Left lobe of liver (tissue), 2 donors: ENCODE results near the gene MYO1C. TPM values are rescaled to one million over a fixed set of nuclear protein-coding genes. Genes with fewer than 3 reads are reported as not detected.
A peak's percentile ranks its signal among the peaks of the same experiment; 100 is the strongest.
"Not testable (repeated sequence)": the region's sequence is repeated elsewhere in the genome, so short reads cannot be mapped to it uniquely, and the experiment has no call there.

Experiments
- ATAC-seq: fragments of 200-7000 bp; cut with Tn5 transposase; one replicate; pipeline ENCODE4 v1.9.1; 2020; ENCODE audit warnings: mild to moderate bottlenecking, moderate library complexity
- DNase-seq: peaks from one replicate; pipeline ENCODE4 v3.0.0-alpha.2; 2020; ENCODE audit warnings: low spot score
- total RNA-seq: library from RNA; stranded (reverse); gene quantifications from one replicate; pipeline ENCODE4 v1.2.1, GENCODE V29; 2021
- donor health status: DM: no; HTN: no; CAD: no; lungs with moderate emphysema.
- donor health status: DM: no; HTN: yes; CAD: no.

MYO1C gene
- total RNA-seq: 62.5 TPM

- DNase-seq (no peak), ATAC-seq (no peak)
Measured at GRCh38 chr17:1492249-1493206, at the start of gene MYO1C. Gene MYO1C (minus strand): TSS chr17:1492686. CDS start chr17:1492487, 199 bp downstream.

DNA sequence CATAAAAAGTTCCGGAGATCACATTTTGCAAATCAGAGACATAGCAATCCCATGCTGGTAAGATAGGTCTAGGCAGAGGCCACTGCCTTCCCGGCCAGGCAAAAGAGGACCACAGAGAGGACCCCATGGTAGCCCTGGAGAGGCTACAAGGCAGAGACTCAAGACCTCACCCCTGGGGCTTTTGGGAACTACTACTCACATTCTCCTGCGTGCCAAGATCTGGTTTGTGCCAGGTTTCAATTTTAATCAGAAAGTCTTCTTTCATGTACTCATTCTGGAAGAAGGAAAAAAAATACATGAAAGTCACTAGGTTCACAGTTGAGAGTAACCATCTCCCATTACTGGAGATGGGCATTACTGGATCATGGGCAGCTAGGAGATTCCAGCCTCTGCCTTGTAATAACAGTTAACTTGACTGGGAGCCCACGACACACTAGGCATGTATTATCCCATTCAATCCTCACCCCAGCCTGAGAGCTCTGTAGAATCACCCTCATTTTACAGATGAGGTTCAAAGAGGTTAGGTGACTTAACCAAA, 49.0 kb upstream of the MYO1C start:
- DNase-seq: no peak
- ATAC-seq: no peak

DNA sequence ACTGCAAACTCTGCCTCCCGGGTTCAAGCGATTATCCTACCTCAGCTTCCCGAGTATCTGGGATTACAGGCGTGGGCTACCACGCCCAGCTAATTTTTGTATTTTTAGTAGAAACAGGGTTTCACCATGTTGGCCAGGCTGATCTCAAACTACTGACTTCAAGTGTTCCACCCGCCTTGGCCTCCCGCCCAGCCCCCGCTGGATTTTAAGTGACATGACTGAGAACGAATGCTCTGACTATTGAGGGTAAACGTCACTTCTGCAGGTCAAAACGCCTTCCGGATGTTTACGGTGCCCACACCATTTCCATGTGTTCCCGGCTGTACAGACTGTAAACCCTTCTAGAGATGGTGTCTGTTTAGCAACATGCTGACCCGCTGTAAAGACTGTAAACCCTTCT, 47.3 kb upstream of the MYO1C start:
- no peak for ATAC-seq

DNA sequence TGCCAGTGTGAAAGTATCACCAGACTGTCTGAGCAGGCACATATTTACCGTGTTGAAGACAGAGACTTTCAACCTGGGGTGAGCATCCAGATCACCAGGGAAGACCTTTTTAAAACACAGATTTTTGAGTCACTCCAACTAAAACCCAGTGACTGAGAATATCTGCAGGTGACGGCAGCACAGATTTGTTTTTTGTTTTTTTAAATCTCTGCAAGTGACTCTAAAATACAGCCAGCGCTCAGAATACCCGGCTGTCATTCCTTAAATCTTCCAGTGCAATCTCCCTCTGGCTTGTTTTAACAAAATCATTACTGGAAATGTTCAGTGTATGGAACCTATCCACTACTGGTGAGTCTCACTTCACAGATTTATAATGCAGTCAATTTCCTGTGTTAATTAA, 43.3 kb upstream of the MYO1C start:
- no peak for DNase-seq

More for the DNA sequence above, 47.3 kb upstream of the MYO1C start:
- DNase-seq: no peak

GRCh38 chr17:1533661-1534325, 41.3 kb upstream of the MYO1C start:
- no peak for DNase-seq
- ATAC-seq: no peak

More for the DNA sequence above, 43.3 kb upstream of the MYO1C start:
- no peak for ATAC-seq

DNA sequence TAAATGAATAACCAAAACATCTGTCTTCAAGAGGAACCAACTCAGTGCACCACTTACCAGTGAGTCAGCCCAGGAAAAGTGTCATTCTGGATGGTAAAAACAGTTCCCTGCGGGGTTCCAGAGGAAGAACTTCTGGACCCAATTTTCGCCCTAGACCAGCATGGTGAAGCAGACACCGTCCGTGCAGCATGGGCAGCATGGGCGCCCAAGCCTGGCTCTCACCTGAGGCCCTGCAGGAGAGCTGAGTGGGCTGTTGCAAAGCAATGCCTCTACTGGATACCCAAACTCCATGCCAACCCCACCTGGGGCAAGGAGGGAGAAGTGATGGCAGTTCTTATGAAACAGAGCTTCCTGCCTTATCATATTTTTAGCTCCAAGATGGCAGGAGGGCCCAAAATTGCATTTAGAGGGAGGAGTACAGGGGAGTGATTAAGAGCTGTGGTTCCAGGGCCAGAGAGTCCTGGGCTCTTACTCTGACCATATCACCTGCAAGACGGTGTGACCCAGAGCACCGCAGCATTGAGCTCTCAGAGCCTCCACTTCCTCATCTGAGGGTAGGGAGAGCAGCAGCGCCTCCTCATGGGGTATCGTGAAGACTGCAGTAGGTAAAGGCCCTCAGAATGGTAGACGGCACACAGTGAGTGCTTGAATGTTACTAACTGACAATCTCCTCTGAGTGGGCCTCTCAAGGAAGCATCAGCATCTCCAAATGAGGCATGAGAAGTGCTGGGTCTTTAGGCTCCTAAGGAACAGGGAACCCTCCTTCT, 40.5 kb upstream of the MYO1C start:
- DNase-seq (no peak), ATAC-seq (peak; percentile 38)

- ATAC-seq (no peak), DNase-seq (no peak)
Measured at GRCh38 chr17:1529863-1530262, 37.4 kb upstream of the MYO1C start.

GRCh38 chr17:1526876-1527275, 34.4 kb upstream of the MYO1C start:
- DNase-seq, ATAC-seq: not testable (repeated sequence)

GRCh38 chr17:1522626-1523025, 30.1 kb upstream of the MYO1C start:
- DNase-seq: no peak
- ATAC-seq: no peak

DNA sequence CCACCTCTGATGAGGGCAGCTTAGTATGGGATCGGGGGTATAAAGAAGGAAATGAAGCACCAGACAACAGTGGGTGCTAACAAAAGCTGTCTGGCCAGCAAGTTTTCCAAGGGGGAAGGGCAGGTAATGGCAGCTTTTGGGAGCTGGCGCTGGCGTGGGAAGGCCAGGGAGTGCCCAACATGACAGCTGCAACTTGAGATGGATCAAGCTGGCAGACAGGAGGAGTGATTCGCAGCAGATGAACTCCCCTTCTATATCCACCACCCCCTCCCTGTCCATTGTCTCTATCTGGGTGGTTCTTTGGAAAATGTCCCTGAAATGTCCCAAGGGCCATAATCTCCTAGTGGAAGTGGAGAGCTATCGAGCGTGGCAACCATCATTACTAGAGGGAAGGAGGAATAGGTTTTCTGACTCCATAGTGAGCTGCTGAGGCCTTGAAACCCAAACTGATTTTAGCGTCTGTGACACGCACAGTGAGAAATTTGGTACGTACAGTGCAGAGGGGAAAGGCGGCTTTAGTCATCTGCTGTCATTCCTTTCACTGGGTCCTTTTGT, 28.7 kb upstream of the MYO1C start:
- no peak for DNase-seq
- no peak for ATAC-seq

GRCh38 chr17:1519678-1520077, 27.2 kb upstream of the MYO1C start:
- no peak for DNase-seq
- ATAC-seq: no peak

- DNase-seq: no peak
- ATAC-seq: no peak
Measured at GRCh38 chr17:1518410-1518809, 25.9 kb upstream of the MYO1C start.

GRCh38 chr17:1516388-1517161, 24.1 kb upstream of the MYO1C start, which contains the start of gene INPP5K:
Gene INPP5K (minus strand): TSS chr17:1516612. CDS start chr17:1516499, 113 bp downstream.
- DNase-seq: peak; percentile 99
- ATAC-seq: peak; percentile 93

DNA sequence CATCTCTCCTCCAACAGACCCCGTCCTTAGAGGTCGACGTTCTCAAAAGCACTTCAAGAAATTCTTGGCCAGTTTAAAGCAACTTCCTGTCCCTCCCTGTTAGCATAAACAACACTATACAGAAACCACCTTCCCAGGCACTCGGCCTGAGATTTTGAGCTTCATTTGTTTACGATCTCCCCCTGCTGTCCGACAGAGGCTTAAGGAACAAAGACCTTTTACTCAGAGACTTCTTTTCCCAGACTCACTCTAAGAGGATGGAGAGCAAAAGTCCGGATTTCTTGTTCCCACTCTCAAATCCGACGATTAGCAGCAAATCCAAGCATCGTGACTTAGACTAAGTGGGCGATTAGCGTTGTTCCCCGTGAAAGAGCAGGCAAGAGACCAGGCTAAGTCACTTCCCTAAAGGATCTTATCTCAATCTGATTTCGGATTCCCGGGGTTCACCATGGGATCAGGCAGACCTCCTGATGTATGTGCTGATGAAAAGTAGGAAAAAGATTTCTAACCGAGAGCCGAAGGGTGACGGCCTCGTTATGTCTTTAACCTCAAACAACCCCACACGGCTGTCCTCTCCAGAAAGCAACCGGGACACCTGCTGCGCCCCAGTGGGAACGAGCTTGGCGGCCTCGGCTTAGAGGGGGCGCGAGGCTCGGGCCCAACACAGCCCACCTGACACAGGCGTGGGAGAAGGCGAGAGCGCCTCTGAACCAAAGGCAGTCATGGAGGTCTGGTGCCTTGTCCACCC, 23.3 kb upstream of the MYO1C start:
- no peak for DNase-seq
- ATAC-seq: peak; percentile 46

DNA sequence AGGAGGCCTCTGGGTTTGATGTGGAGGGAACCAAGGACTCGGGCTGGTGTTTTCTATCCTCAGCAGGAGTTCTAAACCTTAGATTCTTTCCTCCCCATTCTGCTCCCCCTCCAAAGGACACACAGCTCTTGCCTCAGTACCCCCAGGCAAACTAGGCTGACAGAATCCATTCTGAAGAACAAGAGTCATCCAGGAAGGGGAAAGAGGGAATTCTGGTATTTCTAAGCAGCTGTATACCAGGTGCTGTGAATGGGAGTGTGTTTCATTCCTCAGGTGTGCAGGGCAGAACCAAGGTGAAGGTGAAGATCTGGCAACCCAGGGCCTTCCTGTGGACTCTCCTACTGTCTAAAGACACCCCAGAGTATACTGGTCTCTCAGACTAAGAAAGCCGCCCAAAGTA, 19.9 kb upstream of the MYO1C start:
- ATAC-seq: no peak
- DNase-seq: no peak

GRCh38 chr17:1511756-1512321, 19.4 kb upstream of the MYO1C start:
- DNase-seq (no peak), ATAC-seq (no peak)

DNA sequence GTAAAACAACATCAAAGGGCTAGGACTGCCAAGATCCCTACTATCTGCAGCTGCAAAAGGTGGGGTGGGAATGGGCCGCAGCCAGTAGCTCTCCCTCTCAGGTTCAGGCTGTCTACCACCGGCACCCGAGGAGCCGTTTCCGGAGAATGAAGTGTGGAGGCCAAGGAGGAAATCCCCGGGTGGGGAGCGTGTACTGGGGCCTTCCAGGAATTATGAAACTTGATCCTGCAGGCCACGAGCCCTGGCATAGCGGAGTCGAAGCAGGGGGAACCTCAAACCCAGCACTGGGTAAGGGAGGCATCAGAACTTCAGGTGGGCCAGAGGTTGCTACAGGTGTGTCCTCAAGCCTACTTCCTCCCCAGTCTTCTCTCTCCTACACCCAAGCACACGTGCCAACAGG, 18.8 kb upstream of the MYO1C start:
- no peak for DNase-seq
- ATAC-seq: peak; percentile 7

DNA sequence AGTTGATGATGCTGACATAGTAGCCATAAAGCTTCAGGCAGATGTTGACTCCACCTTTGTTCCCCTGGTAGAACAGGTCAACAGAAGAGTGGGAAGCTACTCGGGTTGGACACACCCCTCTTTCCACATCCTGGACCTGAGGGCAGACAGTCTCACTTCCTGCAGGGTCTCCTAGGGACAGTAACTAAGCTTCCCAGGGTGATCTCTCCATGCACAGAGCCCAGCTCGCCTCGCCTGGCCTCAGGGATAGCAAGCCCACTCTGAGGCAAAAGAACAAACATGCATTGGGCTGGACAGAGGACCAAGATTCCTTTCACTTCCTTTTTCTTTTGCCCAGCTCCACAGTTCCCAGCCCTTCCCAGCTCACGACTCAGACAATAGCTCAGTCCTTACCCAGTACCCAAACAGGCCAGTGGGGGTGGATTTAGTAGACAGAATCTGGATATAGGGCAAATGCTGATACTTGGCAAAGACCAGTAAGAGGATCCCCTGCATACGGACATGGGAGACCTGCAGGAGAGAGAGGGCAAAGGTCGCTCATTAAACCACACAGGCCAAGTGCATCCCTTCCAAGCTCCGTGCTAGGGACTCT, 16.9 kb upstream of the MYO1C start:
- DNase-seq: no peak
- peak; percentile 34 for ATAC-seq
